Fibroblast of pulmonary artery (primary cell): ENCODE data around the gene UBE3A.
A peak's percentile ranks its signal among the peaks of the same experiment; 100 is the strongest.

Experiments
- DNase-seq: peaks from one replicate; pipeline ENCODE4 v3.0.0-alpha.2; 2010; ENCODE audit warnings: low read depth
- H3K4me3 ChIP-seq: replicated peaks from 2 replicates; pipeline ENCODE4 v1.5.1; 2011; ENCODE audit warnings: low read depth, mild to moderate bottlenecking, control low read depth, low read length, moderate library complexity
- CTCF ChIP-seq: IDR thresholded peaks from 2 replicates; pipeline ENCODE4 v1.5.1; 2011; ENCODE audit warnings: mild to moderate bottlenecking, control low read depth, low read length, inconsistent platforms; ENCODE audit errors: missing control alignments

The UBE3A gene

GRCh38 chr15:25438601-25439368 lies at the start of gene UBE3A:
UBE3A (minus strand) TSS chr15:25439024; CDS start chr15:25409107, 29,917 bp downstream.
- DNase-seq = peak; percentile 94
- H3K4me3 ChIP-seq = peak within 1 kb of the TSS; percentile 85
- peak; percentile 24 for TF ChIP-seq CTCF

DNA sequence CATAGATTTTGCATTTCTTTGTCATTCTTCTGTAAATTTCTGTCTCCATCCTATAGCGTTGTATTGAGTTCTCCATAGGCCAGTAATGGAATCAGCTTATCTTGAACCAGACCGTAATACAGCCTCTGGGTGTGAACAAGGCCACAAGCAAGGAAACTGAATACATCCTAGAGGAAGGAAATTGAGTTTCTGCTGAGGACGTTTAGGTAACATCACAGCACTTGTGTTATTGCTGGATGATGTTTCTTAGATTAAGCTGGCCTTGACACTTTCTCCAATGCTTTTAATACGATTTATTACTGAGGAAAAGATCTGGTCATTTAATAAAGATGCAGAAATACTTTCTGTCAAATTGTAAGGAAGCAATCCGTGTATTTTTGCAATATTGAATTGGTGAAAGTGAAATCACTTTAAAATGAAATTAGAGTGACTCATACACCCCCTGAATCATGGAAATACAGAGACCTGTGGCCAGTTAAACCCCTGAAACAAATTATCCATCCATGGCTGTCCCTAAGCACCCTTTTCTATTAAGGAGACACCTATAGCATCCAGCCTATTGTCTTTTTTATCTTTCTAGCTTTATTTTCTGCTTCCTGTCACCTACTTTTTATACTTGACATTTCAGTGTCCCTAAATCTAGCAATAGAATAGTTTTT lies 48.5 kb upstream of the UBE3A start:
- no peak overlapping the region for H3K4me3 ChIP-seq
- TF ChIP-seq CTCF = no peak
- DNase-seq = no peak

- no peak overlapping the region for H3K4me3 ChIP-seq
- no peak for DNase-seq
- no peak for TF ChIP-seq CTCF
These were observed 47.2 kb upstream of the UBE3A start for GRCh38 chr15:25486051-25486450.

DNA sequence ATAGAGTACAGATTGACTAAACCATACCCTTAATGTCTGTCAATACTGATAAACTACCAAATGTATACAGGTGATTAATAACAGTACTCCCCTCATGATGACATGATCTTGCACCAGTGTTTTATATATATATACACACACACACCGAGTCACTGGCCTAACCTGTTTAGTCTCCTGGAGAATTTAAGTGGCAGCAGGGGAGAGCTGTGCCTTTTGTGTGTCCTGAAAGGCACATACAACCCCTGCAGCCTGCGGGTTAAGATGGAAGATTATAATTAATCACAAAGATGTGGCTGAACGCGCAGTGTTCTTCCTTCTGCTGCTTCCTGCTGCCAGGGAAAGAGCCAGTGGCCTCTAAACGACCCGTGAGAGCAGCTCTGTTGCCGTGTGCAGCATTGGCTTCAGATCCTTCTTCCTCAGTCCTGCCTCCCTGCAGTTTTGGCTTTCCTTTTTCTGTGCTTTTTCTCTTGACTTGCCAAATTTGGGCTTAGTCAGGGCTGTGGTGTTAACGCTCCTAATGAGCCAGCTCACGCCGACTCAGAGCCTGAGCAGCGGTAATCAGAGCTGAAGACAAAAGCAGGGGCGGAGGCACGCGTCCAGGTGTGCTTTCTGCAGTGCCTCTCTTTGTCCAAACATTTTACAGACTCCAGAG lies 42.5 kb upstream of the UBE3A start:
- TF ChIP-seq CTCF = no peak
- no peak for DNase-seq
- H3K4me3 ChIP-seq = no peak overlapping the region

DNA sequence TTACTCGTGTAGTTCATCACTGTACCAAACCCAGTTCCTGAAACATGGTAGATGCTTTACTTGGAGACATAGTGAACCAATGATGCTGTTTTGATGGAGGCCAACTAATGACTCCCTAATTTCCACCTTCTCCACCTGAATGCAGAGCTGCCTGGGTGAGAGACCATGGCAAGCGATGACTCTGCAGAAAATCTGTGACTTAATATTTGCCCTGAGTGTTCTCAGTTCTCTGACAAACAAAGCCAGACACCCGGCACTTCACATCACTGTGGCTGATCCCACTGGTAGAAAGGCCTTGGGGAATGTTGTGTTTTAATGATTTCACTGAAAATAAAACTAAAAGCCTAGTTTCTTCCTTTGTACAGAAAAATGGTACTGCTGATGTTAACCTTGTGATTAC lies 39.5 kb upstream of the UBE3A start:
- DNase-seq = no peak
- no peak overlapping the region for H3K4me3 ChIP-seq
- no peak for TF ChIP-seq CTCF

DNA sequence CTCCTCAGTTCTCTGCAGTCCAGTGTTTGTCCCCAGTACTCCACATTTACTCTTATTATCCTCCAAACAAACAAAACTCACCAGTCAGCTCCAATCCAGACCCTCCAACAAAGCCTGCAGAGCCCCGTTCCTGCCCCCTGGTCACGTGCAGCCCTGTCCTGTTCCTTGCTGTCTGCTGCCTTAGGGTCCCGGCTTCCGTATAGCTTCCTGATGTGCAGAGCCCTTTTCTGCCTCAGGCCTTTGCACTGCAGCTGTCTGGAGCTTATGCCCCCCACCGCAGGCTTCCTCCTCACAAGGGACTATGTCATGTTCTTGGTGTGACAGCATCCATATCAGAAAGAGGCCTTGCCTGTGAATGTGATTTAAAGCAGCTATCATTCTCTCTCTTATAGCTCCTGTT lies 39.0 kb upstream of the UBE3A start:
- no peak overlapping the region for H3K4me3 ChIP-seq
- no peak for DNase-seq
- TF ChIP-seq CTCF = no peak
